ENCODE measurements around the gene RGS7BP.

GRCh38 chr5:64594025-64594424, 88.2 kb downstream of the RGS7BP start:
- TF ChIP-seq POLR2A (IDR thresholded peaks at IDR 0.05) (no peak), CTCF (IDR thresholded peaks at IDR 0.05) (no peak), POLR2AphosphoS5 (IDR thresholded peaks at IDR 0.05) (no peak)
